Trophoblast cell (in vitro differentiated cells and primary cell): ENCODE results near the gene AP1G2.
"Not testable (repeated sequence)": the region's sequence is repeated elsewhere in the genome, so short reads cannot be mapped to it uniquely, and the experiment has no call there.

Experiments used
- DNase-seq, 2 donors: peaks; one replicate each; pipeline ENCODE4 v3.0.0-alpha.2; 2016
- H2AFZ ChIP-seq: 2 replicates; pipeline ENCODE4 v1.6.1; 2013; ENCODE audit warnings: low read length, moderate library complexity, mild to moderate bottlenecking; ENCODE audit not compliant: insufficient read depth, poor library complexity
- H2AK5ac ChIP-seq: 2 replicates; pipeline ENCODE4 v1.6.1; 2013; ENCODE audit warnings: mild to moderate bottlenecking, low read length
- H2BK120ac ChIP-seq: 2 replicates; pipeline ENCODE4 v1.6.1; 2013; ENCODE audit warnings: low read length, mild to moderate bottlenecking, moderate library complexity; ENCODE audit not compliant: insufficient read depth, poor library complexity
- H2BK12ac ChIP-seq: 2 replicates; pipeline ENCODE4 v1.6.1; 2013; ENCODE audit warnings: mild to moderate bottlenecking, low read length, moderate library complexity
- H2BK5ac ChIP-seq: 2 replicates; pipeline ENCODE4 v1.6.1; 2013; ENCODE audit warnings: low read length, low read depth, moderate library complexity, mild to moderate bottlenecking; ENCODE audit not compliant: poor library complexity
- H3K14ac ChIP-seq: 2 replicates; pipeline ENCODE4 v1.6.1; 2013; ENCODE audit warnings: mild to moderate bottlenecking, low read length
- H3K18ac ChIP-seq: 2 replicates; pipeline ENCODE4 v1.6.1; 2013; ENCODE audit warnings: mild to moderate bottlenecking, low read length
- H3K23ac ChIP-seq: 2 replicates; pipeline ENCODE4 v1.6.1; 2013; ENCODE audit warnings: low read length
- H3K27ac ChIP-seq: 2 replicates; pipeline ENCODE4 v1.5.1; 2013; ENCODE audit warnings: low read depth, mild to moderate bottlenecking, inconsistent platforms, low read length, moderate library complexity
- H3K27me3 ChIP-seq: 2 replicates; pipeline ENCODE4 v1.6.1; 2013; ENCODE audit warnings: inconsistent platforms, mild to moderate bottlenecking, low read length, moderate library complexity; ENCODE audit not compliant: insufficient read depth
- H3K36me3 ChIP-seq, 2 experiments: 1 replicate in 1 of 2; 2 replicates in 1 of 2; pipeline ENCODE4 v1.6.1; 2013; ENCODE audit warnings: low read length in 2 of 2, mild to moderate bottlenecking in 2 of 2, moderate library complexity in 1 of 2; ENCODE audit not compliant: insufficient read depth in 2 of 2, control insufficient read depth in 1 of 2
- H3K4ac ChIP-seq: 2 replicates; pipeline ENCODE4 v1.6.1; 2013; ENCODE audit warnings: low read depth, mild to moderate bottlenecking, low read length, moderate library complexity
- H3K4me1 ChIP-seq, 2 experiments: 1 replicate in 1 of 2; 2 replicates in 1 of 2; pipeline ENCODE4 v1.6.1; 2013; ENCODE audit warnings: low read length in 2 of 2, mild to moderate bottlenecking in 2 of 2, moderate library complexity in 1 of 2; ENCODE audit not compliant: insufficient read depth in 2 of 2, control insufficient read depth in 1 of 2
- H3K4me2 ChIP-seq: 2 replicates; pipeline ENCODE4 v1.6.1; 2013; ENCODE audit warnings: inconsistent platforms, mild to moderate bottlenecking, low read length, moderate library complexity
- H3K4me3 ChIP-seq: 2 replicates; pipeline ENCODE4 v1.5.1; 2013; ENCODE audit warnings: mild to moderate bottlenecking, low read depth, low read length, inconsistent platforms
- H3K79me1 ChIP-seq: one replicate; pipeline ENCODE4 v1.6.1; 2013; ENCODE audit warnings: low read length
- H3K79me2 ChIP-seq: 2 replicates; pipeline ENCODE4 v1.6.1; 2013; ENCODE audit warnings: low read length, mild to moderate bottlenecking; ENCODE audit not compliant: control insufficient read depth, insufficient read depth, poor library complexity
- H3K9ac ChIP-seq: 2 replicates; pipeline ENCODE4 v1.6.1; 2013; ENCODE audit warnings: mild to moderate bottlenecking, low read length
- H3K9me3 ChIP-seq: 2 replicates; pipeline ENCODE4 v1.6.1; 2013; ENCODE audit warnings: low read depth, mild to moderate bottlenecking, control low read depth, inconsistent platforms, low read length; ENCODE audit not compliant: insufficient read depth
- H4K12ac ChIP-seq: 2 replicates; pipeline ENCODE4 v1.6.1; 2013; ENCODE audit warnings: low read depth, mild to moderate bottlenecking, low read length, moderate library complexity
- H4K8ac ChIP-seq: 2 replicates; pipeline ENCODE4 v1.6.1; 2013; ENCODE audit warnings: low read depth, mild to moderate bottlenecking, low read length, moderate library complexity
- H4K91ac ChIP-seq: one replicate; pipeline ENCODE4 v1.6.1; 2013; ENCODE audit warnings: low read depth, mild to moderate bottlenecking, low read length, moderate library complexity
- WGBS: extraction: QIAGEN DNeasy Blood & Tissue Kit; methylation state at CpG from one replicate; pipeline ENCODE4 v1.1.7; 2013; ENCODE audit warnings: missing lambda C conversion rate; ENCODE audit not compliant: insufficient read length, insufficient coverage; ENCODE audit errors: extremely low coverage; 5-methylcytosine and 5-hydroxymethylcytosine counted together

Gene AP1G2

DNA sequence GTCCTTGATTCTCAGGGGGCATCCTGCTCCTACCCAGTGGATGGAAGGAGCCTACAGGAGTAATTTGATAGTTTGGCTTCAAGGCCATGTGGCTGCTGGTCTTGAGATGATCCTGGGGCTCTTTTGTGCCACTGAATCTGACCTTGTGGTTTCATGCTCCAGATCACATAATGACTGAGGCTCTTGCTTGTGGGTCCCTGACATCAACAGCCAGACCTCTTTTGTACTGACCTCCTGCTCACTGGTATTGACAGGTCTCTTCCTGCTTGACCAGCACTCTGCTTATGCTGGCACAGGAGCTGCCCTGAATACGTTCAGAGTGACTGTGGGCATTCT is 34.2 kb upstream of the AP1G2 start:
- H3K4me3 ChIP-seq = no peak overlapping the region
- no peaks in the 10 kb centered on the region for H3K79me1 ChIP-seq
- H3K9ac ChIP-seq = no peak overlapping the region
- H3K4ac ChIP-seq = no peak overlapping the region
- WGBS = no CpG with 5 or more reads among the region's 1 CpG
- no peak overlapping the region for H4K8ac ChIP-seq
- H4K12ac ChIP-seq = no peak overlapping the region
- H3K79me2 ChIP-seq = no peaks in the 10 kb centered on the region
- no peak overlapping the region for H2AFZ ChIP-seq
- H3K23ac ChIP-seq = no peak overlapping the region
- no peak overlapping the region for H2BK12ac ChIP-seq
- H2AK5ac ChIP-seq = no peak overlapping the region
- H3K27me3 ChIP-seq = no peaks in the 10 kb centered on the region
- no peak overlapping the region for H3K27ac ChIP-seq
- H3K9me3 ChIP-seq = peaks cover 2% of the 10 kb centered on the region
- H2BK120ac ChIP-seq = no peak overlapping the region
- H3K36me3 ChIP-seq = no peaks in the 10 kb centered on the region
- H3K14ac ChIP-seq = no peak overlapping the region
- H2BK5ac ChIP-seq = no peak overlapping the region
- no peak overlapping the region for H3K4me2 ChIP-seq
- H4K91ac ChIP-seq = no peak overlapping the region
- no peak overlapping the region for H3K18ac ChIP-seq
- peaks cover 0 to 3% of the 10 kb centered on the region in 2 experiments for H3K4me1 ChIP-seq
- no peak for DNase-seq

DNA sequence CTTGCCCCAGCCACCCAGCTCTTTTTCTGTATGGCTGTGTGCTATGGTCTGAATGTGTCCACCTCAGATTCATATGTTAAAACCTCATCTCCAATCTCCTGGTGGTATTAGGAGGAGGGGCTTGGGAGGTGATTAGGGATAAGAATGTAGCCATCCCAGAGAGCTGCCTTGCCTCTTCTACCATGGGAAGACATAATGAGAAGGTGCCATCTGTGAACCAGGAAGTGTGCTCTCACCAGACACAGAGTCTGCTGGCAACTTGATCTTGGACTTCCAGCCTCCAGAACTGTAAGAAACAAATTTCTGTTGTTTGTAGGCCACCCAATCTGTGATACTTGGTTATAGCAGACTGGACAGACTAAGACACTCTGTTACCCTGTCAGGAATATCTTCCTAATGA is 33.8 kb upstream of the AP1G2 start:
- Histone ChIP-seq H4K8ac (no peak overlapping the region), H3K18ac (no peak overlapping the region), H3K23ac (no peak overlapping the region), H3K27ac (no peak overlapping the region), H4K12ac (no peak overlapping the region), H3K4ac (no peak overlapping the region), H2BK12ac (no peak overlapping the region), H3K4me2 (no peak overlapping the region), H3K79me2 (no peaks in the 10 kb centered on the region), H3K27me3 (no peaks in the 10 kb centered on the region), H2BK120ac (no peak overlapping the region), H3K14ac (no peak overlapping the region), H3K4me1 (peaks cover 0 to 3% of the 10 kb centered on the region in 2 experiments), H2AK5ac (no peak overlapping the region), H4K91ac (no peak overlapping the region), H3K9me3 (peaks cover 2% of the 10 kb centered on the region), H2AFZ (no peak overlapping the region), H3K36me3 (no peaks in the 10 kb centered on the region), H3K4me3 (no peak overlapping the region), H2BK5ac (no peak overlapping the region), H3K79me1 (no peaks in the 10 kb centered on the region), H3K9ac (no peak overlapping the region)
- no peak for DNase-seq

GRCh38 chr14:23600806-23601205 is 33.2 kb upstream of the AP1G2 start:
- H3K9me3 ChIP-seq = peaks cover 2% of the 10 kb centered on the region
- no peak overlapping the region for H4K12ac ChIP-seq
- no peaks in the 10 kb centered on the region for H3K36me3 ChIP-seq

DNA sequence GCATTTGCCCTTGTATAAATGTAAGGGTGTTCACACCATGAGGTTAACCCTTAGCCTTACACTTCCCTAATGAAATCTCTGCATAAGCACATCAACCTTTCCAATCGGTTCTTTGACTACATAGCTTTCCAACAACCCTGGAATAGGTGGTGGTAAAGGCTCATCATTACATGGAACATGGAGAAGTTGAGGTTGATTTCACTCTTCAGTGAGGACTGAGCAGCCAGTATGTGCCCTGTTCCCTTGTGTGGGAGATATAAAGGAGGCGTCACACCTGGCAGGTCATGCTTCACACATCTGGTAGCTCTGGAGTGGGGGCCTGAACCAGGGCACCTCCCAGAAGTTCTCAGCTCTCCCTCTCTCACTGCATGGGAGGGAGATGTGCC is 32.7 kb upstream of the AP1G2 start:
- Histone ChIP-seq H4K12ac (no peak overlapping the region), H3K27me3 (no peaks in the 10 kb centered on the region), H3K79me2 (no peaks in the 10 kb centered on the region), H3K9me3 (peaks cover 2% of the 10 kb centered on the region), H4K91ac (no peak overlapping the region), H3K4me3 (no peak overlapping the region), H3K36me3 (no peaks in the 10 kb centered on the region), H3K14ac (no peak overlapping the region), H2BK120ac (no peak overlapping the region), H3K23ac (no peak overlapping the region), H2AK5ac (no peak overlapping the region), H3K4me1 (peaks cover 0 to 3% of the 10 kb centered on the region in 2 experiments), H3K9ac (no peak overlapping the region), H3K27ac (no peak overlapping the region), H3K4me2 (no peak overlapping the region), H2BK5ac (no peak overlapping the region), H3K79me1 (no peaks in the 10 kb centered on the region), H3K18ac (no peak overlapping the region), H3K4ac (no peak overlapping the region), H2AFZ (no peak overlapping the region), H4K8ac (no peak overlapping the region), H2BK12ac (no peak overlapping the region)
- WGBS = no CpG with 5 or more reads among the region's 2 CpGs
- no peak for DNase-seq

More at GRCh38 chr14:23600806-23601205, 33.2 kb upstream of the AP1G2 start:
- Histone ChIP-seq H2BK120ac (no peak overlapping the region), H3K9ac (no peak overlapping the region), H4K8ac (no peak overlapping the region), H2BK12ac (no peak overlapping the region), H3K79me1 (no peaks in the 10 kb centered on the region), H4K91ac (no peak overlapping the region), H3K23ac (no peak overlapping the region), H2AFZ (no peak overlapping the region), H3K14ac (no peak overlapping the region), H3K4me1 (peaks cover 0 to 3% of the 10 kb centered on the region in 2 experiments), H3K27ac (no peak overlapping the region), H3K4me3 (no peak overlapping the region), H3K4me2 (no peak overlapping the region), H3K18ac (no peak overlapping the region), H3K79me2 (no peaks in the 10 kb centered on the region), H3K27me3 (no peaks in the 10 kb centered on the region), H3K4ac (no peak overlapping the region), H2BK5ac (no peak overlapping the region), H2AK5ac (no peak overlapping the region)
- WGBS = no CpG with 5 or more reads among the region's 1 CpG
- no peak for DNase-seq

GRCh38 chr14:23594191-23594590 is 26.6 kb upstream of the AP1G2 start:
- H3K4me2 ChIP-seq, H3K79me1 ChIP-seq, H2AFZ ChIP-seq, H2BK5ac ChIP-seq, H3K18ac ChIP-seq, H4K91ac ChIP-seq, H3K4me3 ChIP-seq, H4K8ac ChIP-seq, H3K14ac ChIP-seq, H3K4ac ChIP-seq, H3K9me3 ChIP-seq, H3K27ac ChIP-seq, H2BK120ac ChIP-seq, H3K79me2 ChIP-seq, H2BK12ac ChIP-seq, H3K23ac ChIP-seq, H3K4me1 ChIP-seq, H2AK5ac ChIP-seq, H3K9ac ChIP-seq, H3K27me3 ChIP-seq, H4K12ac ChIP-seq, H3K36me3 ChIP-seq: not testable (repeated sequence)
- WGBS = no CpG with 5 or more reads among the region's 3 CpGs
- DNase-seq = peak; percentile 51 to 68
